Right ventricle myocardium superior (tissue), 1 donor: Measurements from ENCODE around the gene B4GAT1. TPM values are rescaled to one million over a fixed set of nuclear protein-coding genes. Genes with fewer than 3 reads are reported as not detected.

Experiments
- total RNA-seq: library from RNA; stranded (reverse); fragmentation: NEBNext Ultra II Directional; extraction: Animal tissue kit (Norgen Biotek cat#: 25700); gene quantifications from one replicate; pipeline ENCODE4 v1.2.1, GENCODE V29; 2021
- donor health status: DM: no; HTN: yes; CAD: no; lungs with severe emphysema.

B4GAT1 gene
- total RNA-seq, 1 donor from 2014 or later, result 51.3 TPM

Other genes with a start within 250 kb of the B4GAT1 start
- gene KLC2, start 89.9 kb downstream of the B4GAT1 start, total RNA-seq, result 30.7 TPM
- 114 TPM for gene RAB1B, start 79.0 kb downstream of the B4GAT1 start, total RNA-seq
- not detected for gene CNIH2, start 69.5 kb downstream of the B4GAT1 start, total RNA-seq
- 38.4 TPM for gene YIF1A, start 58.5 kb downstream of the B4GAT1 start, total RNA-seq
- not detected for gene TMEM151A, start 55.7 kb downstream of the B4GAT1 start, total RNA-seq
- gene CD248, start 30.6 kb downstream of the B4GAT1 start, total RNA-seq, result 15.7 TPM
- 1.0 TPM for gene RIN1, start 11.2 kb downstream of the B4GAT1 start, total RNA-seq
- gene BRMS1, start 2.5 kb downstream of the B4GAT1 start, total RNA-seq, result 15.1 TPM
- 16.3 TPM for gene SLC29A2, start 24.1 kb upstream of the B4GAT1 start, total RNA-seq
- not detected for gene NPAS4, start 73.4 kb upstream of the B4GAT1 start, total RNA-seq
- 52.6 TPM for gene MRPL11, start 91.2 kb upstream of the B4GAT1 start, total RNA-seq
- 8.9 TPM for gene PELI3, start 119.3 kb upstream of the B4GAT1 start, total RNA-seq
- gene DPP3, start 132.8 kb upstream of the B4GAT1 start, total RNA-seq, result 11.1 TPM
- 12.1 TPM for gene BBS1, start 163.0 kb upstream of the B4GAT1 start, total RNA-seq
- gene ZDHHC24, start 198.4 kb upstream of the B4GAT1 start, total RNA-seq, result 4.4 TPM
- gene ACTN3, start 199.3 kb upstream of the B4GAT1 start, total RNA-seq, result not detected
- gene CTSF, start 221.0 kb upstream of the B4GAT1 start, total RNA-seq, result 59.3 TPM
- 0.24 TPM for gene CCDC87, start 245.4 kb upstream of the B4GAT1 start, total RNA-seq
- 25.8 TPM for gene CCS, start 245.6 kb upstream of the B4GAT1 start, total RNA-seq